Heart right ventricle (tissue), 16 donors: ENCODE data around the gene PARD3. TPM values are rescaled to one million over a fixed set of nuclear protein-coding genes. Genes with fewer than 3 reads are reported as not detected.
A peak's percentile ranks its signal among the peaks of the same experiment; 100 is the strongest.

Experiments used
- ATAC-seq, 8 donors: fragments of 200-7000 bp; cut with Tn5 transposase; one replicate each; pipeline ENCODE4 v1.9.1; 2020; ENCODE audit warnings: mild to moderate bottlenecking in 8 of 8, moderate library complexity in 8 of 8, moderate number of reproducible peaks in 1 of 8
- DNase-seq, 2 donors: peaks; one replicate each; pipeline ENCODE4 v3.0.0-alpha.2; 2020
- H3K27ac ChIP-seq, 10 donors: fragments of 200-600 bp; sonication (generic) in 2 of 10; one replicate each; pipeline versions ENCODE4 v1.5.0 to v1.8.0; 2020 to 2022; ENCODE audit warnings: mild to moderate bottlenecking in 3 of 10
- H3K27me3 ChIP-seq, 7 donors: fragments of 200-600 bp; one replicate each; pipeline ENCODE4 v1.8.0; 2021 to 2022; ENCODE audit warnings: mild to moderate bottlenecking in 2 of 7
- H3K36me3 ChIP-seq, 9 donors: fragments of 200-600 bp; sonication (generic) in 1 of 9; one replicate each; pipeline versions ENCODE4 v1.5.0 to v1.8.0; 2020 to 2022; ENCODE audit warnings: mild to moderate bottlenecking in 2 of 9
- H3K4me1 ChIP-seq, 9 donors: fragments of 200-600 bp; sonication (generic) in 1 of 9; one replicate each; pipeline versions ENCODE4 v1.5.0 to v1.8.0; 2020 to 2022; ENCODE audit warnings: mild to moderate bottlenecking in 4 of 9
- H3K4me3 ChIP-seq, 10 donors: fragments of 200-600 bp; sonication (generic) in 2 of 10; one replicate each; pipeline versions ENCODE4 v1.5.0 to v1.8.0; 2020 to 2022; ENCODE audit warnings: mild to moderate bottlenecking in 7 of 10, moderate library complexity in 2 of 10
- H3K9me3 ChIP-seq, 11 donors: fragments of 200-600 bp in 10 of 11; sonication (generic) in 2 of 11; one replicate each; pipeline versions ENCODE4 v1.5.0 to v1.8.0; 2013 to 2022; ENCODE audit warnings: mild to moderate bottlenecking in 2 of 11, control low read depth in 1 of 11, moderate library complexity in 1 of 11
- WGBS, 2 donors: extraction: QIAGEN DNeasy Blood & Tissue Kit; methylation state at CpG; one replicate each; pipeline ENCODE4 v1.1.7; 2013; ENCODE audit warnings: inconsistent platforms in 1 of 2; 5-methylcytosine and 5-hydroxymethylcytosine counted together
- intact Hi-C, 10 donors: fragments of 100-400 bp; cut with DNase I; formaldehyde crosslinking; loops; one replicate each; pipeline versions ENCODE4 v1.11.1 to v1.14.2; 2022
- polyA plus RNA-seq, 2 donors: library from polyadenylated mRNA; stranded (reverse); fragments of 200-250 nt; gene quantifications; one replicate each; pipeline ENCODE4 v1.2.3, GENCODE V29; 2013
- total RNA-seq, 10 donors: library from RNA; stranded (reverse); fragmentation: NEBNext Ultra II Directional in 3 of 10; extraction: Animal tissue kit (Norgen Biotek cat#: 25700) in 3 of 10; gene quantifications; one replicate each; pipeline versions ENCODE4 v1.2.1 to v1.2.4, GENCODE V29; 2021 to 2023
- TF ChIP-seq, protein P1 (sequence below), 9 donors: fragments of 200-600 bp; sonication (generic) in 2 of 9; IDR thresholded peaks; one replicate each; pipeline versions ENCODE4 v1.5.0 to v1.8.0; 2021 to 2022; ENCODE audit warnings: antibody characterized with exemption in 9 of 9, mild to moderate bottlenecking in 5 of 9, moderate library complexity in 1 of 9
- donor health status: Arrhythmogenic right ventricular cardiomyopathy.
- donor health status: ischemic (EF 13 %, LVEDD 7.1; RV severe dilation, severe dysfunction).
- donor health status: healthy with polysubstance abuse.
- donor health status: DM: no; HTN: yes; CAD: no.
- donor health status: DM: no; HTN: no; CAD: no.
- donor health status: ischemic (EF 25% LVEDD 6.9; RV normal size, moderate dysfunction).
- donor health status: ischemic (EF 25% LVEDD 5.7; RV mildly dilated, moderate dysfunction).
- donor health status: healthy.
- donor health status: DM: yes; HTN: yes; CAD: no.
- donor health status: Ischemic cardiomyopathy.
- donor health status: ischemic (EF 35%, LVEDD 5.7; RV mildly dilated, moderate dysfunction).
- donor health status: nonischemic (EF 11% LVEDD 7.7; RV severe dilation, severe dysfunction).
- donor health status: DM: yes; HTN: yes; CAD: no.
- donor health status: PGD.
- donor health status: ischemic (EF 29% LVEDD 5.4; RV normal size, mild dysfunction).
- donor health status: nonischemic (EF 23%, LVEDD 6.1; RV moderate dilation, normal function).

PARD3 gene
- total and polyA plus RNA-seq, 12 donors: 19.7 to 41.8 (median 34.2) TPM

DNA sequence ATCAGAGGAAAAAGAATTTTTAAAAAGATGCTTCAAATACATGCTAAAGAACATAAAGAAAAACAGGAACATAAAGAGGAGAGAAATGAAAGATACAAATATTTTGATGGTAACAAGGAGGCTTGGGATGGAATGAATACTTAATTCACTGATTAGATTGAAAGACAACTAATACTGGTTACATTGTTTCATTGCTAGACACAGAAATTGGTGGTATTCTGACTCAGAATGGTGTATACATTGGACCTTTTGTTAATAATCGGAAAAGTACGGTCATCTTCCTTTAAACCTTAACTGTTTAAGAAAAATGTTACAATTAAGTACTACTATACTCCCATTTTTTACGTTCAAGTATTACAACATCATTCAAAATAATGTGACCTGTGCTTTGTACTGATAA lies 567.5 kb downstream of the PARD3 start:
- H3K36me3 ChIP-seq: no peaks in the 10 kb centered on the region
- DNase-seq: no peak
- intact Hi-C loops: no loop called here
- H3K4me3 ChIP-seq: no peak overlapping the region
- no peaks in the 10 kb centered on the region for H3K9me3 ChIP-seq
- no peak overlapping the region for H3K27ac ChIP-seq
- TF ChIP-seq, protein P1, sequence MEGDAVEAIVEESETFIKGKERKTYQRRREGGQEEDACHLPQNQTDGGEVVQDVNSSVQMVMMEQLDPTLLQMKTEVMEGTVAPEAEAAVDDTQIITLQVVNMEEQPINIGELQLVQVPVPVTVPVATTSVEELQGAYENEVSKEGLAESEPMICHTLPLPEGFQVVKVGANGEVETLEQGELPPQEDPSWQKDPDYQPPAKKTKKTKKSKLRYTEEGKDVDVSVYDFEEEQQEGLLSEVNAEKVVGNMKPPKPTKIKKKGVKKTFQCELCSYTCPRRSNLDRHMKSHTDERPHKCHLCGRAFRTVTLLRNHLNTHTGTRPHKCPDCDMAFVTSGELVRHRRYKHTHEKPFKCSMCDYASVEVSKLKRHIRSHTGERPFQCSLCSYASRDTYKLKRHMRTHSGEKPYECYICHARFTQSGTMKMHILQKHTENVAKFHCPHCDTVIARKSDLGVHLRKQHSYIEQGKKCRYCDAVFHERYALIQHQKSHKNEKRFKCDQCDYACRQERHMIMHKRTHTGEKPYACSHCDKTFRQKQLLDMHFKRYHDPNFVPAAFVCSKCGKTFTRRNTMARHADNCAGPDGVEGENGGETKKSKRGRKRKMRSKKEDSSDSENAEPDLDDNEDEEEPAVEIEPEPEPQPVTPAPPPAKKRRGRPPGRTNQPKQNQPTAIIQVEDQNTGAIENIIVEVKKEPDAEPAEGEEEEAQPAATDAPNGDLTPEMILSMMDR (IDR thresholded peaks at IDR 0.05): no peak
- H3K4me1 ChIP-seq: peaks cover 0 to 7% (median 0%) of the 10 kb centered on the region in 9 donors
- no peak for ATAC-seq
- no peaks in the 10 kb centered on the region for H3K27me3 ChIP-seq
- 97 to 98% methylated on average over 3 of the region's 3 CpGs for WGBS, 2 donors

DNA sequence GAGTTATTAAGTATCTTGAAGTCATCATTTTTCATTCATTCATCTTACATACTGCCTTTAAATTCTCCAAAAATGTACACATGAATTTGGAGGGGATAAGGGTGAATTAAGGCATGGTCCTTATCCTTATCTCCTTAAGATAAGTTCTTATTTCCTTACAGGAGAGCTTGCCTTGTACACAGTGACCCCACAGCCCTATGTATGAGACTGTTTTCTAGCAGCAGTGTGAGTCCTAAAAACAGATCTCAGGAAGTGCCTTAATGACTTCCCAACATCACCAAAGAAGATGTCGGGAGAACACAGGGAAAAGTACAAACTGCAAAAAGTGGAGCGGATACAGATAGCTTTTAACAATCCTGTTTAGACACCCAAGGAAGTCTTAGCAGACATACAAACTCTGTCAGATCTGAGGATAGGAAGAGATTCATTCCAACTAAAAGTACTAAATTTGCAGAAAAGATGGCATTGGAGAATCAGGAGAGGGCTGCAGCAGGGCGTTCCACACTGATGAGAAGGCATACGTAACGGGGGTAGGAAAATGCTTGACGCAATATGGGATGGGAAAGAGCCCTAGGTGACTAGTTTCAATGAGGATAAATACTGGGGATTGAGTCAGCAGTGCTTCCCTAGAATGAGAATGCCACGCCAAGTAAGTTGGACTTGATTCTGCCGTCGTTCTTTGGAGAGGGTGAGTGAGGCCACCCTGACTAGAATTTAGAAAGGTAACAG lies 570.2 kb downstream of the PARD3 start:
- no peaks in the 10 kb centered on the region for H3K36me3 ChIP-seq
- no peaks in the 10 kb centered on the region for H3K27me3 ChIP-seq
- H3K4me1 ChIP-seq: peaks cover 0 to 8% (median 0%) of the 10 kb centered on the region in 9 donors
- H3K4me3 ChIP-seq: no peak overlapping the region
- H3K9me3 ChIP-seq: no peaks in the 10 kb centered on the region
- WGBS, 2 donors: 81 to 85% methylated on average over 9 of the region's 9 CpGs
- TF ChIP-seq, protein P1 (IDR thresholded peaks at IDR 0.05): no peak
- H3K27ac ChIP-seq: no peak overlapping the region
- intact Hi-C loops: no loop called here
- no peak for DNase-seq
- ATAC-seq: no peak

DNA sequence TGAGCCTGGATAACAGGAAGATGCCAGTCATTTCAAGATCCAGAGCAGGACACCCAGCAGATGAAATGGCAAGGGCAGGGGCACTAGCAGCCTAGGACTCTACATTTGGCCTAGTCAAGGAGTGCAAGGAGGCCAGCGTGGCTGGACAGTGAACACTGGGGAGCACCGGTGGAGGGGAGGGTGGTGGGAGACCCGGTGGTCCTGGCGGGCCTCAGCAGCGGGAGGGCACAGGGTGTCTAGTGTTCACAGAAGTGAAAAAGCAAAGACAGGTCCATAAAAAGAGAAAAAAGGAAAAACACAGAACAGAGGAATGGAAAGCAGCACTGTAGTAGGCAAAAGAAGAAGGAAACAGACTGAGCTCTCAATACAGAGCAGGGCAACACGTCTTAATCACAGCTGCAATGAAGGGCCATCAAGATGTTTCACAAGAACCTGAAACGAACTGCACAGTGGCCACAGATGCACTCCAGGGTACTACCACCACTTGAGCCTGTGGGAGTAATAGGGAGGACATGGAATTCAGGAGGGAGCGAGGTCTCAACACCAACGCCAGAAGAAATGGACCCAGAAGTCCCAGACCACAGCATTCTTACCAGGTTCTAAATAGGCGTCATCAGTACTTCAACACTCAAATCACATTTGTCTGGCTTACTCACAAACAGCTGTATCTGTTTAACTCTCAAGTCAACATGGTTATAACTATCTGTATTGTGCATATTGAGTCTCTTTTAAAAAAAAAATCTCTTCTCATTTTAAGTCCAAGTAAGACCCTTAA lies 573.7 kb downstream of the PARD3 start:
- H3K9me3 ChIP-seq: no peaks in the 10 kb centered on the region

DNA sequence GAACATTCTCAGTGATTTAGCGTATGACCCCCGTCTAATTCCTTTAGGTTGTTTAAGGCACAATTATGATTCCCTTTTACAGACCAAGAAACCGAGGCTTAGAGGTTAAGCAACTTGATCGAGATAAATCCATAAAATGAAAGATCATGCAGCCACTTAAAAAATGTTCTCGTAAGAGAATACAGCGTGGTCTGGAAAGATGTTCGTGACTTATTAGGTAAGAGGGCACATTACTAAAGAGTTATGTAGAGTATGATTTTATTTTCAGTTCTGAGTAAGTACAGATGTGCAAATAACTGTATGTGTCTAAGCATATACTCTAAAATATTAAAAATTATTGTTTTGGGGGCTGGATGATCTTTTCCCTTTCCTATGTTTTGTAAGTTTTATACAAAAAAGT lies 575.1 kb downstream of the PARD3 start:
- DNase-seq (no peak), ATAC-seq (no peak)
- TF ChIP-seq, protein P1 (IDR thresholded peaks at IDR 0.05): no peak
- no peaks in the 10 kb centered on the region for H3K36me3 ChIP-seq
- intact Hi-C loops: no loop called here
- peaks cover 0 to 14% (median 0%) of the 10 kb centered on the region in 9 donors for H3K4me1 ChIP-seq
- H3K9me3 ChIP-seq: no peaks in the 10 kb centered on the region
- 89 to 92% methylated on average over 7 of the region's 7 CpGs for WGBS, 2 donors
- H3K27ac ChIP-seq: no peak overlapping the region
- H3K4me3 ChIP-seq: no peak overlapping the region
- no peaks in the 10 kb centered on the region for H3K27me3 ChIP-seq

More for the DNA sequence above, 573.7 kb downstream of the PARD3 start:
- peak in 1 of 8 donors; percentile 38 for ATAC-seq
- no peak for DNase-seq
- Histone ChIP-seq H3K4me3 (no peak overlapping the region), H3K27ac (no peak overlapping the region), H3K4me1 (peaks cover 0 to 14% (median 0%) of the 10 kb centered on the region in 9 donors), H3K36me3 (no peaks in the 10 kb centered on the region), H3K27me3 (no peaks in the 10 kb centered on the region)
- TF ChIP-seq, protein P1 (IDR thresholded peaks at IDR 0.05): no peak
- WGBS, 2 donors: 95 to 96% methylated on average over 10 of the region's 10 CpGs
- intact Hi-C loops: no loop called here
